ENCODE results near the gene RNF208.

RNF208 gene

DNA sequence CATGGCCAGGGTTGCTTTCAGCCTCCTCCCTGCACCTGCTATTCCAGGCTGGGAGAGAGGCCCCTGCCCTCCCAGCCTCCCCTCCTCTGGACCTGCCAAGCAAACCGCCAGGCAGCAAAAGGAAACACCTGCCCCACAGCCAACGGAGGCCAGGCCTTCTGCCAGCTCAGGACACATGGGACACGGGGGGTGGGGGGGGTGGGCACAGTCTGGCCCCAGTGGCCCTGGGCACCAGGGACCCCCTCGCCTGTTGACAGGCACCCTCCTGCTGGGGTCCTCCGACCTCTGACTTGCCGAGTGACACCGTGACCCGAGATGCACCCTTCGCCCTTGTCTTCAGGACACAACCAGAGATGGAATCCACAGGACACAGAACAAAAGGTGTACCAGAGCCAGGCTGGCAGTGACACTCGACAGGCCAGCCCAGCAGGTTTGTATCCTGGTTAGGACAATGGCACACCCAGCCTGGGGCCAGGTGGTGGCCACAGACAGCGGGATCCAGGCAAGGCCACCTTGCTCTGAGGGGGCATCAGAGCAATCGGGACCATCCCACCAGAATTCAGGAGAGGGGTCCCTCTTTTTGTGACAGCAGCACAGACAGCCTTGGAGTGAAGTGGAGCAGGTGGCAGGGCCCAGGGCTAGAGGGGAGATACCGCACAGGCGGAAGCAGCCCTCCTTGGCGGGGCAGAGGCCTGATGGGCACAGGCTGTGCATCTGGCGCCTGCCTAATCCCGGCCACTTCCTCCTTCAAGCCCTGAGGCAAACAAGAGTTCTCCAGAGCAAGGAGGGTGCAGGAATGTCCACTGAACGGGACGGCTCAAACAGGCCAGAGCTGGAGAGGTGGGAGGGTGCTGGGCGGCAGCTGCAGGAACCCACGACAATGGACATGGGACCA, 48.9 kb downstream of the RNF208 start:
- no peak for DNase-seq

DNA sequence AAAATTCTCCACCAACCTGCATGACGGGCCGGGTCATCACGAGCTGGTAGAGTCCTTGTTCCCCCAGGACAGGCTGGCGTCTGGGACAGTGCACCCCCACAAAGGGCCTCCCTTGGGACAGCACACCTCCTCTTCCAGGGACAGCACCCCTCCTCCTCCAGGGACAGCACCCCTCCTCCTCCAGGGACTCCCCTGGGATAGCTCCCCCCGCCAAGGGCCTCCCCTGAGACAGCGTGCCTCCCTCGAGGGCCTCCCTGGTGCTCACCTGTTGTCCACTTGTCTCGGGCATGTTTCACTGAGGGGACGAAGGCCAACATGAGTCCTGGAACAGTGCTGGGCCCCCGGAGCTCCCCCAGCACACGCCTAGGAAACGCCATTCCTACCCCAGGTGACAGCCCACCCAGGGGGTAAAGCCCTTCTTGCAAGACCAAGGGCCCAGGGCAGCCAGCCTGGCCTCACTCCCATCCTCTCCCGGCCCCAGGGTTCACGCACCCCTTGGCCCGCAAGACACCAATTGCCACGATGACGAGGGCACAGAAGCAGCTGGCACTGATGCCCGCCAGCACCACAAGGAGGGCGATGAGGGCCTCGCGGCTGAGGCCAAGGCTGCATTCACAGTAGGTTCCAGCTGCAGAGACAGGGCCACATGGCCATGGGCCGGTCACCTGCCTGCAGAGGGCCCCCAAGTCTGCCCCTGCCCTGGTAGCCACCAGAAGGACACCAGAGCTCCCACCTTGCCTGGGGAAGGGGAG, 50.7 kb downstream of the RNF208 start:
- DNase-seq = no peak

DNA sequence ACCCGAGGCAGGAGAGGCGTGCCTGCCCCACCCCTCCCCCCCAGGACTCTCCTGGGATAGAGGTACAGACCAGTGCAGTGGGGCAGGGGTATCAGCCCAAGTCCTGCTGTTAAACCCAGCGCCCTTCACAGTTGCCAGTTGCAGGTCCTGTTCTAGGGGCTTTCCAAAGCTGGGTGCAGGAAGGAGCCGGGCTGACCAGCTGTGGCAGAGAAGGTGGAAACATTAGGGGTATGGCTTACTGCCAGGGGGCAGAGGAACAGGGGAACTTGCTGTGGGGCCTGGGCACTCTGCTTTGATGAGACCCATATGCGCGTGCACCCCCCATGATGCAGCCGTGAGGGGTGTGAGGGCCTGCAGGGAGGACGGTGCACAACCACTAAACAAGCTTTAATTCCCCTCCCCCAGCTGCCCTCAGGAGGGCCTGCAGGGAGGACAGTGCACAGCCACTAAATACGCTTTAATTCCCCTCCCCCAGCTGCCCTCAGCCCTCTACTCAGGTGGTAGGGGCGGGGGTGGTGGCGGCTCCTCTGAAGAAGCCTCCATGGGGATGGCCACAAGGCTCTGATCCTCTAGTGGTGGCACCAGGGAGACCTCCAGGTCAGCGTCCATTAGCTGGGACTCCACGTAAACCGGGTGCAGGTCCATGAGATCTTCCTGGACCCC, 51.4 kb downstream of the RNF208 start:
- no peak for DNase-seq
